SK-N-MC (cell line): Measurements from ENCODE around the gene PLA2G5.
"Not testable (repeated sequence)": the region's sequence is repeated elsewhere in the genome, so short reads cannot be mapped to it uniquely, and the experiment has no call there.

ENCODE experiments used
- DNase-seq: peaks from one replicate; pipeline ENCODE4 v3.0.0-alpha.2; 2011; ENCODE audit warnings: low read depth, low spot score
- H3K27ac ChIP-seq: fragments of 200-600 bp; sonication (generic); 2 replicates; pipeline ENCODE4 v1.5.1; 2016; ENCODE audit warnings: mixed run types
- H3K36me3 ChIP-seq: fragments of 200-600 bp; sonication (generic); 2 replicates; pipeline ENCODE4 v1.6.1; 2017; ENCODE audit warnings: antibody characterized with exemption, low read length, mixed read lengths; ENCODE audit not compliant: insufficient read depth
- H3K4me3 ChIP-seq: fragments of 200-600 bp; sonication (generic); 2 replicates; pipeline ENCODE4 v1.5.1; 2016
- H3K9ac ChIP-seq: fragments of 200-600 bp; sonication (generic); 2 replicates; pipeline ENCODE4 v1.8.0; 2017; ENCODE audit warnings: mixed run types, mixed read lengths; ENCODE audit not compliant: insufficient read length
- H3K9me3 ChIP-seq: fragments of 200-600 bp; sonication (generic); 2 replicates; pipeline ENCODE4 v1.6.1; 2017; ENCODE audit warnings: low read depth, mild to moderate bottlenecking, antibody characterized with exemption, low read length, moderate library complexity, mixed read lengths
- EZH2 ChIP-seq: fragments of 200-600 bp; sonication (generic); IDR thresholded peaks from one replicate; pipeline ENCODE4 v1.6.1; 2017; ENCODE audit warnings: antibody characterized with exemption
- FOXP2 ChIP-seq: optimal IDR thresholded peaks from 2 replicates; pipeline ENCODE3; 2011; ENCODE audit warnings: mild to moderate bottlenecking, moderate library complexity; ENCODE audit not compliant: insufficient read depth; ENCODE audit errors: extremely low read length, control extremely low read depth
- POLR2AphosphoS5 ChIP-seq: IDR thresholded peaks from 2 replicates; pipeline ENCODE4 v1.6.1; 2012; ENCODE audit warnings: mild to moderate bottlenecking, low read depth, low read length, borderline replicate concordance

PLA2G5 gene

GRCh38 chr1:20125100-20125499 is 55.1 kb downstream of the PLA2G5 start:
- H3K4me3 ChIP-seq, result no peak overlapping the region
- no peak overlapping the region for H3K27ac ChIP-seq
- H3K36me3 ChIP-seq, result no peaks in the 10 kb centered on the region
- H3K9ac ChIP-seq, result no peak overlapping the region
- TF ChIP-seq FOXP2, result no peak
- TF ChIP-seq POLR2AphosphoS5, result no peak
- H3K9me3 ChIP-seq, result peaks cover 3% of the 10 kb centered on the region; the same call in 1 of the 2 replicates
- DNase-seq, result no peak

GRCh38 chr1:20126041-20126805 is 56.2 kb downstream of the PLA2G5 start:
- Histone ChIP-seq H3K4me3 (no peak overlapping the region), H3K36me3 (no peaks in the 10 kb centered on the region), H3K9me3 (peaks cover 3% of the 10 kb centered on the region; the same call in 1 of the 2 replicates), H3K27ac (no peak overlapping the region), H3K9ac (no peak overlapping the region)
- TF ChIP-seq POLR2AphosphoS5 (no peak), FOXP2 (no peak), EZH2 (no peak)
- DNase-seq, result no peak

- H3K36me3 ChIP-seq, result no peaks in the 10 kb centered on the region
Measured at GRCh38 chr1:20126806-20127440, 56.9 kb downstream of the PLA2G5 start.

DNA sequence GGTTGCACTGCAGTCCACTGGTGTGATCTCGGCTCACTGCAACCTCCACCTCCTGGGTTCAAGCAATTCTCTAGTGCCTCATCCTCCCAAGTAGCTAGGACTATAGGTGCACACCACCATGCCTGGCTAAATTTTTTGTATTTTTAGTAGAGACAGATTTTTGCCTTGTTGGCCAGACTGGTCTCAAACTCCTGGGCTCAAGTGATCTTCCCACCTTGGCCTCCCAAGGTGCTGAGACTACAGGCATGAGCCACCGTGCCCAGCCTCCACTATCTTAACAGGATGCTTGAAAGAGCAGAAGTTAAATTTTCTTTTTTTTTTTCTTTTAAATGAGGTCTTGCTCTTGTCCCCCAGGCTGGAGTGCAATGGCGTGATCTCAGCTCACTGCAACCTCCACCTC is 60.5 kb downstream of the PLA2G5 start:
- not testable (repeated sequence) for H3K9ac ChIP-seq, DNase-seq, H3K36me3 ChIP-seq, H3K9me3 ChIP-seq, H3K27ac ChIP-seq, H3K4me3 ChIP-seq

More at GRCh38 chr1:20126806-20127440, 56.9 kb downstream of the PLA2G5 start:
- H3K27ac ChIP-seq, result no peak overlapping the region
- TF ChIP-seq FOXP2 (no peak), POLR2AphosphoS5 (no peak), EZH2 (no peak)
- H3K4me3 ChIP-seq, result no peak overlapping the region
- no peak for DNase-seq
- no peak overlapping the region for H3K9ac ChIP-seq
- peaks cover 3% of the 10 kb centered on the region; the same call in 1 of the 2 replicates for H3K9me3 ChIP-seq

- Histone ChIP-seq H3K27ac (no peak overlapping the region), H3K36me3 (no peaks in the 10 kb centered on the region), H3K4me3 (no peak overlapping the region), H3K9ac (no peak overlapping the region), H3K9me3 (peaks cover under 1% of the 10 kb centered on the region; the same call in 1 of the 2 replicates)
- no peak for DNase-seq
- no peak for TF ChIP-seq FOXP2
- TF ChIP-seq EZH2, result no peak
- TF ChIP-seq POLR2AphosphoS5, result no peak
Measured at GRCh38 chr1:20134995-20135394, 65.0 kb downstream of the PLA2G5 start.

DNA sequence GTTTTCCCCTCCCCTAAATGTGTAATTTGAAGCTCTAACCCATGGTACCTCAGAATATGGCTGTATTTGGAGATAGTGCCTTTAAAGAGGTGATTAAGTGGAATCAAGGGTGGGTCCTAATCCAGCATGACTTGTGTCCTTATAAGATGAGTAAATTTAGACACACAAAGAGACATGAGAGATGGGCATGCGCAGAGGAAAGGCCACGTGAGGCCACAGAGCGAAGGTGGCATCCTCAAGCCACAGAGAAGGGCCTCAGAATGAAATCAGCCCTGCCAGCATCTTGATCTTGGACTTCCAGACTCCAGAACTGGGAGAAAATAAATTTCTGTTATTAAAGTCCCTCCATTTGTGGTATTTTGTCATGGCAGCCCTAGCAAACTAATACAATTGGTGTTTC is 66.3 kb downstream of the PLA2G5 start:
- no peak for DNase-seq
- Histone ChIP-seq H3K27ac (no peak overlapping the region), H3K36me3 (no peaks in the 10 kb centered on the region), H3K9me3 (no peaks in the 10 kb centered on the region), H3K9ac (no peak overlapping the region), H3K4me3 (no peak overlapping the region)
- TF ChIP-seq EZH2 (no peak), FOXP2 (no peak), POLR2AphosphoS5 (no peak)

DNA sequence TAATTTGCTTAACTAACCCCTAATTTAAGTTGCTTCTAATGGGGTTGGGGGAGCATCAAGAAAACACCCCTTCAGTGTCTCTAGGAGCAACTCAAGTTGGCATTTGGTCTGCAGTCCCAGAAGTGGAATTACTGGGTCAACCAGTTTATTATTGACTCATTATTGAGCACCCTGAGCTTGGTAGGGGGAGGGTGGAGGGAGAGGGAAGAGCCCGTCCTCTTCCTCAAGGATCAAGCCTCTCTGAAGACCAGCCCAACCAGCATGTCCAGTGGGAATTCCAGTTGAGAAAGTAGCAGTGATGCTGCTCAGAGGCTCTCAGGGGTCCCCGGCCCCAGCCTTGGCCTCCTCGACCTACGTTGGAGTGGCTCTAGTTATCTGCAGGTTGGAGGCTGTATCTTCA is 67.1 kb downstream of the PLA2G5 start:
- H3K9ac ChIP-seq, result no peak overlapping the region
- H3K4me3 ChIP-seq, result no peak overlapping the region
- no peak for TF ChIP-seq EZH2
- no peak overlapping the region for H3K27ac ChIP-seq
- no peak for DNase-seq
- H3K36me3 ChIP-seq, result no peaks in the 10 kb centered on the region
- H3K9me3 ChIP-seq, result no peaks in the 10 kb centered on the region

DNA sequence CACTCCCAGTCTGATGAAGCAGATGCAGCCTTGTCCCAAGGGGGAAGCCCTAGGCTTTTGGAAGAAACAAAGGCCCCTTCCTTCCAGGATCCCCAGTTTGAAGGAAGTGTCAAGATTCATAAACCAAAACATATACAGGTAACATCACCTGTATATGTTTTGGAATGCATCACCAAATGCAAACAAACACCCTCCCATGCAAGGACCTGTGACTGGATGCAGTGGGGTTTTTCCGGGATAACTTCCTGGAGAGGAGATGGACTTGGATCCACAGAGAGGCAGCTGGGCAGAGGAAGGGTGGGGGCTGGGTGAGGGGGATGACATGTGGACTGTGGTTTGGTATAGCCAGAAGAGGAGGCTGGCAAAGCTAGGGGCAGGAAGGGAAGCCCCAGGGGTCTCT is 67.6 kb downstream of the PLA2G5 start:
- Histone ChIP-seq H3K36me3 (no peaks in the 10 kb centered on the region), H3K4me3 (no peak overlapping the region), H3K9me3 (no peaks in the 10 kb centered on the region), H3K27ac (no peak overlapping the region), H3K9ac (no peak overlapping the region)
- no peak for DNase-seq
- TF ChIP-seq EZH2 (no peak), POLR2AphosphoS5 (no peak), FOXP2 (no peak)

DNA sequence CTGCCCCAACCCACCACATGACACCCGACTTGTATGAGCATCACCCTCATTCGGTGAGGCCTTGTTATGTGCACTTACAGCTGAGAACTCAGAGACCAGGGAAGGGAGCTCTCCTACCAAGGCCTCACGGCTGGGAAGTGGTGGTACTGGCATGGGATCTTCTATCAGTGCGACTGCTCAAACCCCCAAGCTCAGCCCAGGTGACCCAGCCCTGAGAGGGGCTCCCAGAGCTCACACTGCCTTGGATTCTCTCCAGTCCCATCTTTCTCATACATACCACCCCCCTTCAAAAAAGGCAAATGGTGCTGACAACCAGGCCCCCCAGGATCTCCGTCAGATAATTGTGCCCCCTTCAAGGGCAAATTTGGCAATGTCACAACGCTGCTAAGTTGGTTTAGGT is 68.4 kb downstream of the PLA2G5 start:
- H3K36me3 ChIP-seq, result no peaks in the 10 kb centered on the region
- H3K9ac ChIP-seq, result no peak overlapping the region
- TF ChIP-seq POLR2AphosphoS5 (no peak), EZH2 (no peak), FOXP2 (no peak)
- H3K27ac ChIP-seq, result no peak overlapping the region
- no peaks in the 10 kb centered on the region for H3K9me3 ChIP-seq
- no peak for DNase-seq
- no peak overlapping the region for H3K4me3 ChIP-seq
